Fibroblast of villous mesenchyme (primary cell): ENCODE measurements around the gene FOXL1. TPM values are rescaled to one million over a fixed set of nuclear protein-coding genes. Genes with fewer than 3 reads are reported as not detected.
A peak's percentile ranks its signal among the peaks of the same experiment; 100 is the strongest.

Experiments used
- DNase-seq: peaks from one replicate; pipeline ENCODE4 v3.0.0-alpha.2; 2010; ENCODE audit warnings: low read depth
- H3K4me3 ChIP-seq: 2 replicates; pipeline ENCODE4 v1.5.1; 2011; ENCODE audit warnings: low read depth, mild to moderate bottlenecking, low read length
- total RNA-seq: library from RNA; depleted of rRNA; stranded (reverse); fragments of >200 nt; gene quantifications from 2 replicates; pipeline ENCODE4 v1.2.3, GENCODE V29; 2012
- TF ChIP-seq, protein P1 (sequence below): IDR thresholded peaks from 2 replicates; pipeline ENCODE4 v1.5.1; 2012; ENCODE audit warnings: low read depth, mild to moderate bottlenecking, low read length; ENCODE audit not compliant: insufficient read depth

Gene FOXL1
- total RNA-seq, 1 donor, result 0.86 TPM

DNA sequence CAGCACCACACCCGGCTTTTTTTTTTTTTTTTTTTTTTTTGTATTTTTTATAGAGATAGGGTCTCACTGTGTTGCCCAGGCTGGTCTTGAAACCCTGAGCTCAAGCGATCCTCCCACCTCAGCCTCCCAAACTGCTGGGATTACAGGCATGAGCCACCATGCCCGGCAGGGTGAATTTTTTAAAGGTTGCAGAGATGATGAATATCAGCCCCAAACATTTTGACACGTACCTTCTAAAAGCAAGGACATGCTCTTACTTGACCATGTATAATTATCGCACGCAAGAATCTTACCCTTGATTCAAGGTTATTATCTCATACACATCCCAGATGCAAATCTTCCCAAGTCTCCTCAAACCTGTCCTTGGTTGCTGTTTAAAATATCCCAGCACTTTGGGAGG lies 16.0 kb upstream of the FOXL1 start:
- TF ChIP-seq, protein P1, sequence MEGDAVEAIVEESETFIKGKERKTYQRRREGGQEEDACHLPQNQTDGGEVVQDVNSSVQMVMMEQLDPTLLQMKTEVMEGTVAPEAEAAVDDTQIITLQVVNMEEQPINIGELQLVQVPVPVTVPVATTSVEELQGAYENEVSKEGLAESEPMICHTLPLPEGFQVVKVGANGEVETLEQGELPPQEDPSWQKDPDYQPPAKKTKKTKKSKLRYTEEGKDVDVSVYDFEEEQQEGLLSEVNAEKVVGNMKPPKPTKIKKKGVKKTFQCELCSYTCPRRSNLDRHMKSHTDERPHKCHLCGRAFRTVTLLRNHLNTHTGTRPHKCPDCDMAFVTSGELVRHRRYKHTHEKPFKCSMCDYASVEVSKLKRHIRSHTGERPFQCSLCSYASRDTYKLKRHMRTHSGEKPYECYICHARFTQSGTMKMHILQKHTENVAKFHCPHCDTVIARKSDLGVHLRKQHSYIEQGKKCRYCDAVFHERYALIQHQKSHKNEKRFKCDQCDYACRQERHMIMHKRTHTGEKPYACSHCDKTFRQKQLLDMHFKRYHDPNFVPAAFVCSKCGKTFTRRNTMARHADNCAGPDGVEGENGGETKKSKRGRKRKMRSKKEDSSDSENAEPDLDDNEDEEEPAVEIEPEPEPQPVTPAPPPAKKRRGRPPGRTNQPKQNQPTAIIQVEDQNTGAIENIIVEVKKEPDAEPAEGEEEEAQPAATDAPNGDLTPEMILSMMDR, result no peak
- no peak overlapping the region for H3K4me3 ChIP-seq
- no peak for DNase-seq

DNA sequence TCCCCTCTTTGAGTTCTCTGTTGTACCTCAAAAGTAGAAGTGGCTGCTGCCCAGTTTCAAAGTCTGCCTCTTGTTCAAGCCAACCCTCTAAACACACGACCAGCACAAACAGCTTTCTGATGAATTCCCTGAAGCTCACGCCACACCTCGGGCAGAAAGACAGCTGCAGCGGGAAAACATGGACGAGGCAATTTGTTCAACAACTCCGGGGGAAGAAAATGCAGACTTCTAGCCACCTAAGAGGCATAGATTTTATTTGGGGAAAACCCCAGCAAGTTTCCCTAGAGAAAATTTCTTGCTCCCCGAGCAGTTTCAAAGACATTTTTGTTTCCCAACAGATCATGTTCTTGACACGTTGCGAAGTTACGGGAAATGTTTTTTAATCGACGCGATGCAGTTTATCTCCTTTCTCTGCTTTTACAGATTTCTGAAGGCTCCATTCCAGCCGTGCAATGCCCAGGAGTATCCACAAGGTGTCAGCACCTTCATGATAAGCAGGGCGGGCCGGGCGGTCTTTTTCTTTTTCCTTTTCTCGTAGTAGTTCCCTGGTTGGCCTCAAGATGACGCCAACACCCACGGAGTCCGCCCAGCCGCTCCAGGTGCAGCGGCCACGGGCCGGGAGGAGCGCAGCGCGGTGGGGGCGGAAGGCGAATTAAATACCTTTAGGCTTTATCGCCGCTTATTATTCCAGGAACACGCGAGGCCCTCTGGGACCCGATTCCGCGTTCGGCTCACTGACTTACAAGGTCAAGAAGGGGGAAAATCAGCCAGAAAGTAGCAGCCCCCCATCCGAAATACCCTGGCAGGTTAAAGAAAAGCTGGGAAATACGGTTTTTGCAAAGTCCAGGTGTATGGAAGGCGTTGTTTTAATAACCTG lies 14.6 kb upstream of the FOXL1 start:
- TF ChIP-seq, protein P1, result peak; percentile 100
- peak overlapping the region; percentile 46 for H3K4me3 ChIP-seq
- peak; percentile 93 for DNase-seq

DNA sequence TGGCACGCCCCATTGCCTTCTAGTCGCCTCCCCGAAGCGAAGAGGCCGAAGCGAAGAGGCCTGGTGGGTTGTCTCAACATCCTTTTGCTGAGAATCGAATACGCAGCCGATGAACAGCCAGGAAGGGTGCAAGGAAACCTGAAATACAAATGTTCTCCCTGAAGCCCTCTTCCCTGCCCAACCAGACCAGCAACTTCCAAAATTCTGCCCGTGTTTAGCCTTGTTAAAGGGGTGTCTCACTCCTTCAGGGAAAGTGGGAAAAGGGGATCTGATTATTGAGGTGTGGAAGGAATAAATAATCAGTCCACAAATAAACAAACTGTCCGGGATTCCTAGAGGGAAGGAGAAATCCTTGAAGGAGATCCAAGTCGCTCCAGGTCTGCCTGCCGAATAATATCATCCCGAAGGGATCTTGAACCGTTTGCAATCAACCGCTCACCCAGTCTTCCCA lies 13.1 kb upstream of the FOXL1 start:
- no peak for DNase-seq
- no peak overlapping the region for H3K4me3 ChIP-seq
- TF ChIP-seq, protein P1, result no peak

DNA sequence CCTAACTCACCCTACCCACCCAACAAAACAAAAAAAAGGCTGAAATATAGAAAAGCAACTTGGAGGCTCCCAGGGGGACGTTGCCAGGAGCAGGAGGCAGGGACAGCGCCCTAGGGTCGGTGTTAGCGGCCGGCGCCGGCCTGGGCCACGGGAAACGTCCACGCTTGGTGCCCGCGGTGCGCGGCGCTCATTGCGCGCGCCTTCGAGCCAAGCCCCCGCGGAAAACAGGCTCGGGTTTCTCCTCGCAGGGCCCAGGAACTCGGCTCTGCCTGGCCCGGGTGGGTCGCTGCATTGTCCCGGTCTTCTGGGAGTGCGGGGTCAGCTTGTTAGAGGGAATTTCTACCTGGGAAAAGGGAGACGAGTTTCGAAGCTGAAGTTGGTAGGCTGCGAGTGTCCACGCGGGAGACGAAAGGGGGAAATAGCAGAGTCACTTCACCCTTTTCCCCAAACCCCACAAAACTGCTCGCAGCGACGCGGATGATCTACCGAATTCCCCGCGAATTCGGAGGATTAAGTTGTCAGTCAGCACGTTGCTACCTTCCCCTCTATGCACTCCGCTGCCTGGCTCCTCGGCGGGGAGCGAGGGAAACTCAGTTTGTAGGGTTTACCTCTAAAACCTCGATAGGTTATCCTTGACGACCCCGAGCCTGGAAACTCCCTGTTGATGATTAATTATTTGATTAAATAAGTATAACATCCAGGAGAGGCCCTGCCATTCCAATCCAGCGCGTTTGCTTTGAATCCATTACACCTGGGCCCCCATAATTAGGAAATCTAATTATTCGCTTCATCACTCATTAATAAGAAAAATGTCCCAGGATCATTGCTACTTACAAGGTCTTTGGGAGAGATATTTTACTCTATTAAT lies 12.5 kb upstream of the FOXL1 start:
- DNase-seq, result no peak
- TF ChIP-seq, protein P1, result no peak
- peak overlapping the region; percentile 22 for H3K4me3 ChIP-seq

DNA sequence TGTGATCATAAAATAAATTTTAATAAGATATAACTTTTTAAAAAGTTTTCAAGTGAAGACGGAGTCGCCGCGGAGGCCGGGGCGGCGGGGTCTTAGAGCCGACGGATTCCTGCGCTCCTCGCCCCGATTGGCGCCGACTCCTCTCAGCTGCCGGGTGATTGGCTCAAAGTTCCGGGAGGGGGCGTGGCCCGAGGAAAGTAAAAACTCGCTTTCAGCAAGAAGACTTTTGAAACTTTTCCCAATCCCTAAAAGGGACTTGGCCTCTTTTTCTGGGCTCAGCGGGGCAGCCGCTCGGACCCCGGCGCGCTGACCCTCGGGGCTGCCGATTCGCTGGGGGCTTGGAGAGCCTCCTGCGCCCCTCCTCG lies 11.8 kb upstream of the FOXL1 start, which contains the start of gene FOXC2:
Gene FOXC2 (plus strand): TSS at position 229 of the 365 bp plus-strand sequence. CDS start 507 bp downstream, outside the sequence.
- peak within 1 kb of the TSS; percentile 71 for H3K4me3 ChIP-seq
- TF ChIP-seq, protein P1, result no peak
- peak; percentile 93 for DNase-seq

DNA sequence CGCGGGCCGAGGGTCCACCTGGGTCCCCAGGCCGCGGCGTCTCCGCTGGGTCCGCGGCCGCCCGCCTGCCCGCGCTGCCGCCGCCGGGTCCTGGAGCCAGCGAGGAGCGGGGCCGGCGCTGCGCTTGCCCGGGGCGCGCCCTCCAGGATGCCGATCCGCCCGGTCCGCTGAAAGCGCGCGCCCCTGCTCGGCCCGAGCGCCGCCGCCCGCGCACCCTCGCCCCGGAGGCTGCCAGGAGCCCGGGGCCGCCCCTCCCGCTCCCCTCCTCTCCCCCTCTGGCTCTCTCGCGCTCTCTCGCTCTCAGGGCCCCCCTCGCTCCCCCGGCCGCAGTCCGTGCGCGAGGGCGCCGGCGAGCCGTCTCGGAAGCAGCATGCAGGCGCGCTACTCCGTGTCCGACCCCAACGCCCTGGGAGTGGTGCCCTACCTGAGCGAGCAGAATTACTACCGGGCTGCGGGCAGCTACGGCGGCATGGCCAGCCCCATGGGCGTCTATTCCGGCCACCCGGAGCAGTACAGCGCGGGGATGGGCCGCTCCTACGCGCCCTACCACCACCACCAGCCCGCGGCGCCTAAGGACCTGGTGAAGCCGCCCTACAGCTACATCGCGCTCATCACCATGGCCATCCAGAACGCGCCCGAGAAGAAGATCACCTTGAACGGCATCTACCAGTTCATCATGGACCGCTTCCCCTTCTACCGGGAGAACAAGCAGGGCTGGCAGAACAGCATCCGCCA lies 11.2 kb upstream of the FOXL1 start:
- peak; percentile 61 for DNase-seq
- TF ChIP-seq, protein P1, result no peak
- peak overlapping the region; percentile 71 for H3K4me3 ChIP-seq
